ENCODE data around the gene MYH16. TPM values are rescaled to one million over a fixed set of nuclear protein-coding genes. Genes with fewer than 3 reads are reported as not detected.

Gene MYH16
- total and polyA plus RNA-seq, 7 donors: 0.19 TPM; not detected in 6

DNA sequence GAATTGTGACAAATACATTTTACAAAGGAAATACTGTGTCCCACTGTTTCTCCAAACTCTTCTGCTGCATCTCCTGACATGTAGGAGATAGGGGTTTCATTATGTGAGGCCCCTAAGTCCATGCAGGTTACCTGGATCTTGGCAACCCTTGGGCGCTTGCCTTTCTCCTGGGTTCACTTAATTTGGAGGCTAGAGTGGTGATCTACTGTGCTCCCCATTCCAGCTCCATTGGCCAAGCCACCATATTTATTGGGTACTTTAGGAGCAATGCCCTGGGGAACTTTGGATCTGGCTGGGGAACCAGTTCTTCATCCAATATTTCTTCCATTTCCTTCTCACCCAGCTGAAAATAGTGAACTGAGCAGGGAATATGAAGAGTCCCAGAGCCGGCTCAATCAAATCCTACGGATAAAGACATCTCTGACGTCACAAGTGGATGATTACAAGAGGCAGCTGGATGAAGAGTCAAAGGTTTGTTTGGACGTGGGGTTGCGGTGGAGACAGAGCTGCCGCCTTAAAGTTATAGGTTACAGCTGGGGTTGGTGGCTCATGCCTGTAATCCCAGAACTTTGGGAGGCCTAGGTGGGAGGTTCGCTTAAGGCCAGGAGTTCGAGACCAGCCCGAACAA is 18.5 kb downstream of the MYH16 start:
- Histone ChIP-seq H3K4me1 (no peaks in the 10 kb centered on the region), H3K27me3 (no peaks in the 10 kb centered on the region), H3K36me3 (no peaks in the 10 kb centered on the region), H3K9me3 (no peaks in the 10 kb centered on the region), H3K4me3 (no peak overlapping the region), H3K27ac (no peak overlapping the region)
- no peak for DNase-seq
- intact Hi-C loops (cut with DNase I): loop anchor here (10.0 kb wide), 1 partner anchor 116 kb away; no protein-coding TSS in a partner anchor
- WGBS, 2 donors: 29 to 63% methylated on average over 10 of the region's 10 CpGs
- TF ChIP-seq EP300 (IDR thresholded peaks at IDR 0.05): no peak
- TF ChIP-seq POLR2AphosphoS5 (IDR thresholded peaks at IDR 0.05): no peak
- TF ChIP-seq POLR2A (IDR thresholded peaks at IDR 0.05): no peak
- TF ChIP-seq, protein P1, sequence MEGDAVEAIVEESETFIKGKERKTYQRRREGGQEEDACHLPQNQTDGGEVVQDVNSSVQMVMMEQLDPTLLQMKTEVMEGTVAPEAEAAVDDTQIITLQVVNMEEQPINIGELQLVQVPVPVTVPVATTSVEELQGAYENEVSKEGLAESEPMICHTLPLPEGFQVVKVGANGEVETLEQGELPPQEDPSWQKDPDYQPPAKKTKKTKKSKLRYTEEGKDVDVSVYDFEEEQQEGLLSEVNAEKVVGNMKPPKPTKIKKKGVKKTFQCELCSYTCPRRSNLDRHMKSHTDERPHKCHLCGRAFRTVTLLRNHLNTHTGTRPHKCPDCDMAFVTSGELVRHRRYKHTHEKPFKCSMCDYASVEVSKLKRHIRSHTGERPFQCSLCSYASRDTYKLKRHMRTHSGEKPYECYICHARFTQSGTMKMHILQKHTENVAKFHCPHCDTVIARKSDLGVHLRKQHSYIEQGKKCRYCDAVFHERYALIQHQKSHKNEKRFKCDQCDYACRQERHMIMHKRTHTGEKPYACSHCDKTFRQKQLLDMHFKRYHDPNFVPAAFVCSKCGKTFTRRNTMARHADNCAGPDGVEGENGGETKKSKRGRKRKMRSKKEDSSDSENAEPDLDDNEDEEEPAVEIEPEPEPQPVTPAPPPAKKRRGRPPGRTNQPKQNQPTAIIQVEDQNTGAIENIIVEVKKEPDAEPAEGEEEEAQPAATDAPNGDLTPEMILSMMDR (IDR thresholded peaks at IDR 0.05): no peak

DNA sequence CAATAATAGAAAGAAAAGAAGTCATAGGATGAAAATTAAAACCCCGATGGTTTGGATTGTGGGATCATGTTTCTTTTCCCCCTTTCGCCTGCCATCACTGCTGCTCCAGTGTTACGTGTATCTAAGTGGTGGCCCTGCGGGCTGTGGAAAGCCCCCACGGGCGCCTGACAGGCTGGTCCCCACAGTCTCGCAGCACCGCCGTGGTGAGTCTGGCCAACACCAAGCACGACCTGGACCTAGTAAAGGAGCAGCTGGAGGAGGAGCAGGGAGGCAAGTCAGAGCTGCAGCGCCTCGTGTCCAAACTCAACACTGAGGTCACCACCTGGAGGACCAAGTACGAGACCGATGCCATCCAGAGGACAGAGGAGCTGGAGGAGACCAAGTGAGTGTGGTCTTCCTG is 19.5 kb downstream of the MYH16 start:
- Histone ChIP-seq H3K27ac (no peak overlapping the region), H3K9me3 (no peaks in the 10 kb centered on the region), H3K36me3 (no peaks in the 10 kb centered on the region), H3K4me1 (no peaks in the 10 kb centered on the region), H3K4me3 (no peak overlapping the region), H3K27me3 (no peaks in the 10 kb centered on the region)
- 93 to 97% methylated on average over 14 of the region's 14 CpGs for WGBS, 2 donors
- no peak for DNase-seq
- intact Hi-C loops (cut with DNase I): loop anchor here (10.0 kb wide), 1 partner anchor 117 kb away; no protein-coding TSS in a partner anchor
- TF ChIP-seq, protein P1 (IDR thresholded peaks at IDR 0.05): no peak
- TF ChIP-seq POLR2AphosphoS5 (IDR thresholded peaks at IDR 0.05): no peak
- no peak for TF ChIP-seq POLR2A (IDR thresholded peaks at IDR 0.05)
- TF ChIP-seq EP300 (IDR thresholded peaks at IDR 0.05): no peak

DNA sequence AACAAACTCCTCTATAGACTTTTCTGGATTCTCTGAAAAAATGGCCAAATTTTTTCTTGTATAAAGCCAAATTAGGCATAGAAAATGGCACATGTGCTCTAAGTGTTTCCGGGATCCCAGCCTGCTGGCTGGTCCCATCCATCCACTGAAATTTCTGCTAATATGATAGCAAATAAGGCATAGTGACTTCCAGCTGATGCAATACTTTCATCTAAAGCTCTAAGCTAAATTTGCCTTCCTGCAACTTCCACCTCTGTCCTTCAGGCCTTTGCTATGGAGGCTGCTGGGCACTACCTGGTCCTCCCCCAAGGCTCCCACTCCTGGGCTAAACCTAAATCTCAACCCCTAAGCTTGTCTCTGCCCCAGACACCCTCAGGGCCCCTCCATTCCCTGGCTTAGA is 20.5 kb downstream of the MYH16 start:
- WGBS, 2 donors: 95 to 97% methylated on average over 1 of the region's 1 CpG

GRCh38 chr7:99293650-99294049 is 21.0 kb downstream of the MYH16 start:
- Histone ChIP-seq H3K9me3 (no peaks in the 10 kb centered on the region), H3K27ac (no peak overlapping the region), H3K36me3 (no peaks in the 10 kb centered on the region), H3K4me1 (no peaks in the 10 kb centered on the region), H3K27me3 (no peaks in the 10 kb centered on the region), H3K4me3 (no peak overlapping the region)
- WGBS, 2 donors: 61 to 76% methylated on average over 4 of the region's 4 CpGs
- intact Hi-C loops (cut with DNase I): loop anchor here (10.0 kb wide), 1 partner anchor 119 kb away; no protein-coding TSS in a partner anchor
- no peak for DNase-seq
- TF ChIP-seq POLR2AphosphoS5 (IDR thresholded peaks at IDR 0.05) (no peak), EP300 (IDR thresholded peaks at IDR 0.05) (no peak), POLR2A (IDR thresholded peaks at IDR 0.05) (no peak)
- TF ChIP-seq, protein P1 (IDR thresholded peaks at IDR 0.05): no peak

More for the DNA sequence above, 20.5 kb downstream of the MYH16 start:
- Histone ChIP-seq H3K27me3 (no peaks in the 10 kb centered on the region), H3K9me3 (no peaks in the 10 kb centered on the region), H3K4me1 (no peaks in the 10 kb centered on the region), H3K27ac (no peak overlapping the region), H3K4me3 (no peak overlapping the region), H3K36me3 (no peaks in the 10 kb centered on the region)
- DNase-seq: no peak
- TF ChIP-seq EP300 (IDR thresholded peaks at IDR 0.05): no peak
- no peak for TF ChIP-seq POLR2AphosphoS5 (IDR thresholded peaks at IDR 0.05)
- TF ChIP-seq POLR2A (IDR thresholded peaks at IDR 0.05): no peak
- TF ChIP-seq, protein P1 (IDR thresholded peaks at IDR 0.05): no peak
- intact Hi-C loops (cut with DNase I): loop anchor here (10.0 kb wide), 1 partner anchor 118 kb away; no protein-coding TSS in a partner anchor
